Liver (tissue), 9 donors: ENCODE data around the gene UBAP1L. TPM values are rescaled to one million over a fixed set of nuclear protein-coding genes. Genes with fewer than 3 reads are reported as not detected.

Experiments used
- DNase-seq: peaks from one replicate; pipeline ENCODE4 v3.0.0-alpha.2; 2017; ENCODE audit warnings: low spot score
- H3K27ac ChIP-seq, 2 donors: one replicate each; pipeline ENCODE4 v1.7.0; 2013; ENCODE audit warnings: inconsistent platforms in 2 of 2, low read length in 2 of 2, control low read depth in 1 of 2, low read depth in 1 of 2, mild to moderate bottlenecking in 1 of 2
- H3K27me3 ChIP-seq, 4 donors: one replicate each; pipeline versions ENCODE4 v1.6.1 to v1.7.0; 2013; ENCODE audit warnings: low read length in 3 of 4, inconsistent platforms in 1 of 4, mild to moderate bottlenecking in 1 of 4, moderate library complexity in 1 of 4; ENCODE audit not compliant: control insufficient read depth in 4 of 4, insufficient read depth in 4 of 4
- H3K36me3 ChIP-seq, 4 donors: one replicate each; pipeline versions ENCODE4 v1.6.1 to v1.7.0; 2013; ENCODE audit warnings: low read length in 3 of 4, mild to moderate bottlenecking in 3 of 4, low read depth in 1 of 4, moderate library complexity in 1 of 4; ENCODE audit not compliant: control insufficient read depth in 4 of 4, insufficient read depth in 3 of 4
- H3K4me1 ChIP-seq, 4 donors: one replicate each; pipeline versions ENCODE4 v1.6.1 to v1.7.0; 2013; ENCODE audit warnings: low read length in 3 of 4, mild to moderate bottlenecking in 3 of 4, moderate library complexity in 1 of 4; ENCODE audit not compliant: control insufficient read depth in 4 of 4, insufficient read depth in 4 of 4
- H3K4me3 ChIP-seq, 3 donors: one replicate each; pipeline versions ENCODE4 v1.6.1 to v1.7.0; 2013; ENCODE audit warnings: low read length in 3 of 3, control low read depth in 1 of 3, low read depth in 1 of 3, mild to moderate bottlenecking in 1 of 3
- H3K9ac ChIP-seq, 2 donors: one replicate each; pipeline ENCODE4 v1.7.0; 2013; ENCODE audit warnings: low read length in 2 of 2, mild to moderate bottlenecking in 2 of 2, moderate library complexity in 2 of 2, control low read depth in 1 of 2, low read depth in 1 of 2
- H3K9me3 ChIP-seq, 4 donors: one replicate each; pipeline versions ENCODE4 v1.6.1 to v1.7.0; 2013; ENCODE audit warnings: low read length in 3 of 4; ENCODE audit not compliant: control insufficient read depth in 4 of 4
- EGR1 ChIP-seq, 2 donors: IDR thresholded peaks; 2 replicates each; pipeline ENCODE4 v1.6.1; 2016 to 2018; ENCODE audit warnings: antibody characterized with exemption in 2 of 2, low read depth in 2 of 2
- FOXA1 ChIP-seq: IDR thresholded peaks from 2 replicates; pipeline ENCODE4 v1.6.1; 2016; ENCODE audit warnings: antibody characterized with exemption
- FOXA2 ChIP-seq: IDR thresholded peaks from 2 replicates; pipeline ENCODE4 v1.6.1; 2016; ENCODE audit warnings: antibody characterized with exemption
- GABPA ChIP-seq, 2 donors: IDR thresholded peaks in 1 of 2; conservative IDR thresholded peaks in 1 of 2; 2 replicates each; pipeline ENCODE4 v1.6.1; 2016; ENCODE audit warnings: antibody characterized with exemption in 2 of 2, mild to moderate bottlenecking in 1 of 2, moderate library complexity in 1 of 2
- HNF4A ChIP-seq, 2 donors: conservative IDR thresholded peaks; 2 replicates each; pipeline ENCODE4 v1.6.1; 2016; ENCODE audit warnings: antibody characterized with exemption in 2 of 2, mild to moderate bottlenecking in 2 of 2
- HNF4G ChIP-seq: IDR thresholded peaks from 2 replicates; pipeline ENCODE4 v1.6.1; 2016; ENCODE audit warnings: antibody characterized with exemption
- JUND ChIP-seq, 2 donors: IDR thresholded peaks; 2 replicates each; pipeline ENCODE4 v1.6.1; 2016; ENCODE audit warnings: antibody characterized with exemption in 2 of 2
- NR2F2 ChIP-seq: IDR thresholded peaks from 2 replicates; pipeline ENCODE4 v1.6.1; 2016; ENCODE audit warnings: antibody characterized with exemption
- RAD21 ChIP-seq, 2 donors: IDR thresholded peaks; 2 replicates each; pipeline ENCODE4 v1.6.1; 2016; ENCODE audit warnings: antibody characterized with exemption in 2 of 2, mild to moderate bottlenecking in 2 of 2
- RXRA ChIP-seq, 2 donors: IDR thresholded peaks; 2 replicates each; pipeline ENCODE4 v1.6.1; 2017 to 2018; ENCODE audit warnings: antibody characterized with exemption in 2 of 2, mild to moderate bottlenecking in 1 of 2
- SP1 ChIP-seq: IDR thresholded peaks from 2 replicates; pipeline ENCODE4 v1.6.1; 2018; ENCODE audit warnings: antibody characterized with exemption, mild to moderate bottlenecking
- TAF1 ChIP-seq: conservative IDR thresholded peaks from 2 replicates; pipeline ENCODE4 v1.6.1; 2016; ENCODE audit warnings: antibody characterized with exemption, mild to moderate bottlenecking
- YY1 ChIP-seq: IDR thresholded peaks from 2 replicates; pipeline ENCODE4 v1.6.1; 2016; ENCODE audit warnings: antibody characterized with exemption, mild to moderate bottlenecking
- WGBS: extraction: QIAGEN DNeasy Blood & Tissue Kit; methylation state at CpG from one replicate; pipeline ENCODE4 v1.1.7; 2013; 5-methylcytosine and 5-hydroxymethylcytosine counted together
- polyA plus RNA-seq, 2 donors: library from polyadenylated mRNA; stranded (reverse) in 1 of 2; unstranded in 1 of 2; fragments of 200-250 nt in 1 of 2; fragments of >200 nt in 1 of 2; fragmentation: Nextera tagmentation in 1 of 2; extraction: Ambion mirVana in 1 of 2; gene quantifications; one replicate each; pipeline versions ENCODE4 v1.2.1 to v1.2.3, GENCODE V29; 2013 to 2015
- total RNA-seq, 2 donors: library from RNA; depleted of rRNA; stranded (reverse); fragments of >200 nt; gene quantifications; one replicate each; pipeline ENCODE4 v1.2.3, GENCODE V29; 2014
- TF ChIP-seq, protein P1 (sequence below): IDR thresholded peaks from 2 replicates; pipeline ENCODE4 v1.6.1; 2016; ENCODE audit warnings: antibody characterized with exemption
- TF ChIP-seq, protein P2 (sequence below): IDR thresholded peaks from 2 replicates; pipeline ENCODE4 v1.6.1; 2016; ENCODE audit warnings: antibody characterized with exemption
- TF ChIP-seq, protein P3 (sequence below): IDR thresholded peaks from 2 replicates; pipeline ENCODE4 v1.6.1; 2016; ENCODE audit warnings: antibody characterized with exemption, mild to moderate bottlenecking
- TF ChIP-seq, protein P4 (sequence below): IDR thresholded peaks from 2 replicates; pipeline ENCODE4 v1.6.1; 2016; ENCODE audit warnings: antibody characterized with exemption
- TF ChIP-seq, protein P5 (sequence below): fragments of 150-350 bp; IDR thresholded peaks from 2 replicates; pipeline ENCODE4 v1.5.1; 2017; ENCODE audit warnings: improper control_type of control experiment, low read depth, low read length; ENCODE audit not compliant: missing input control
- donor health status: healthy.
- donor health status: healthy.
- donor health status: healthy.
- donor health status: healthy.
- donor health status: healthy.

The UBAP1L gene
- total and polyA plus RNA-seq, 4 donors: 0.57 to 6.9 (median 0.90) TPM

DNA sequence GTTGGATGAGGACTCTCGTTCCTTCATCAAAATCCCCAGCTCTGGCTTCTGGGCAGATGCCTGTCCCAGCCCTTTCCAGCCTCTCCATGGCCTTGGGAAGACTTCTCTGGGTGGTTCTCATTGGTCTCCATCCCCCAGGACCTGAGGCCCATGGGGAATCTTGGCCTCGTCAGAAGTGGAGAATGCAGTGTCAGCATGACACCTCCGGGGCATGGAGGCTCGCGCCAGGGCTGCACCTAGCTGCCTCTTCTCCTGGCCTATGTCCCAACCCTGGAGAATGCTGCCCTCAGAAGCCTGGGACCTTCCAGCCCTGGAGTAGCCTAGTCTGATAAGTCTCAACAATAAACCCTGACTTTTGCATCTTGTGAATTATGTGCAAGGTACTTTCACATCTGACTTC is 35.4 kb downstream of the UBAP1L start:
- Histone ChIP-seq H3K9me3 (no peaks in the 10 kb centered on the region), H3K4me3 (no peak overlapping the region), H3K9ac (no peak overlapping the region), H3K27me3 (no peaks in the 10 kb centered on the region), H3K36me3 (no peaks in the 10 kb centered on the region), H3K4me1 (peaks cover 3 to 13% (median 6%) of the 10 kb centered on the region in 4 donors), H3K27ac (no peak overlapping the region)
- WGBS: 88% methylated on average over 5 of the region's 5 CpGs
- TF ChIP-seq FOXA2: no peak
- TF ChIP-seq, protein P1, sequence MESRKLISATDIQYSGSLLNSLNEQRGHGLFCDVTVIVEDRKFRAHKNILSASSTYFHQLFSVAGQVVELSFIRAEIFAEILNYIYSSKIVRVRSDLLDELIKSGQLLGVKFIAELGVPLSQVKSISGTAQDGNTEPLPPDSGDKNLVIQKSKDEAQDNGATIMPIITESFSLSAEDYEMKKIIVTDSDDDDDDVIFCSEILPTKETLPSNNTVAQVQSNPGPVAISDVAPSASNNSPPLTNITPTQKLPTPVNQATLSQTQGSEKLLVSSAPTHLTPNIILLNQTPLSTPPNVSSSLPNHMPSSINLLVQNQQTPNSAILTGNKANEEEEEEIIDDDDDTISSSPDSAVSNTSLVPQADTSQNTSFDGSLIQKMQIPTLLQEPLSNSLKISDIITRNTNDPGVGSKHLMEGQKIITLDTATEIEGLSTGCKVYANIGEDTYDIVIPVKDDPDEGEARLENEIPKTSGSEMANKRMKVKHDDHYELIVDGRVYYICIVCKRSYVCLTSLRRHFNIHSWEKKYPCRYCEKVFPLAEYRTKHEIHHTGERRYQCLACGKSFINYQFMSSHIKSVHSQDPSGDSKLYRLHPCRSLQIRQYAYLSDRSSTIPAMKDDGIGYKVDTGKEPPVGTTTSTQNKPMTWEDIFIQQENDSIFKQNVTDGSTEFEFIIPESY: no peak
- no peak for TF ChIP-seq HNF4G
- no peak for TF ChIP-seq TAF1
- no peak for TF ChIP-seq YY1
- no peak for TF ChIP-seq RXRA (IDR thresholded peaks at IDR 0.05)
- no peak for TF ChIP-seq HNF4A (conservative IDR thresholded peaks at IDR 0.05)
- TF ChIP-seq, protein P2, sequence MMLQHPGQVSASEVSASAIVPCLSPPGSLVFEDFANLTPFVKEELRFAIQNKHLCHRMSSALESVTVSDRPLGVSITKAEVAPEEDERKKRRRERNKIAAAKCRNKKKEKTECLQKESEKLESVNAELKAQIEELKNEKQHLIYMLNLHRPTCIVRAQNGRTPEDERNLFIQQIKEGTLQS: no peak
- TF ChIP-seq SP1: no peak
- no peak for TF ChIP-seq GABPA (IDR thresholded peaks at IDR 0.05 in 1 of 2, conservative IDR thresholded peaks at IDR 0.05 in 1 of 2)
- TF ChIP-seq, protein P3, sequence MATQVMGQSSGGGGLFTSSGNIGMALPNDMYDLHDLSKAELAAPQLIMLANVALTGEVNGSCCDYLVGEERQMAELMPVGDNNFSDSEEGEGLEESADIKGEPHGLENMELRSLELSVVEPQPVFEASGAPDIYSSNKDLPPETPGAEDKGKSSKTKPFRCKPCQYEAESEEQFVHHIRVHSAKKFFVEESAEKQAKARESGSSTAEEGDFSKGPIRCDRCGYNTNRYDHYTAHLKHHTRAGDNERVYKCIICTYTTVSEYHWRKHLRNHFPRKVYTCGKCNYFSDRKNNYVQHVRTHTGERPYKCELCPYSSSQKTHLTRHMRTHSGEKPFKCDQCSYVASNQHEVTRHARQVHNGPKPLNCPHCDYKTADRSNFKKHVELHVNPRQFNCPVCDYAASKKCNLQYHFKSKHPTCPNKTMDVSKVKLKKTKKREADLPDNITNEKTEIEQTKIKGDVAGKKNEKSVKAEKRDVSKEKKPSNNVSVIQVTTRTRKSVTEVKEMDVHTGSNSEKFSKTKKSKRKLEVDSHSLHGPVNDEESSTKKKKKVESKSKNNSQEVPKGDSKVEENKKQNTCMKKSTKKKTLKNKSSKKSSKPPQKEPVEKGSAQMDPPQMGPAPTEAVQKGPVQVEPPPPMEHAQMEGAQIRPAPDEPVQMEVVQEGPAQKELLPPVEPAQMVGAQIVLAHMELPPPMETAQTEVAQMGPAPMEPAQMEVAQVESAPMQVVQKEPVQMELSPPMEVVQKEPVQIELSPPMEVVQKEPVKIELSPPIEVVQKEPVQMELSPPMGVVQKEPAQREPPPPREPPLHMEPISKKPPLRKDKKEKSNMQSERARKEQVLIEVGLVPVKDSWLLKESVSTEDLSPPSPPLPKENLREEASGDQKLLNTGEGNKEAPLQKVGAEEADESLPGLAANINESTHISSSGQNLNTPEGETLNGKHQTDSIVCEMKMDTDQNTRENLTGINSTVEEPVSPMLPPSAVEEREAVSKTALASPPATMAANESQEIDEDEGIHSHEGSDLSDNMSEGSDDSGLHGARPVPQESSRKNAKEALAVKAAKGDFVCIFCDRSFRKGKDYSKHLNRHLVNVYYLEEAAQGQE: no peak
- no peak for TF ChIP-seq NR2F2
- TF ChIP-seq JUND (IDR thresholded peaks at IDR 0.05): no peak
- no peak for TF ChIP-seq EGR1 (IDR thresholded peaks at IDR 0.05; ENCODE audit: low read depth in 2 of 2)
- TF ChIP-seq, protein P4, sequence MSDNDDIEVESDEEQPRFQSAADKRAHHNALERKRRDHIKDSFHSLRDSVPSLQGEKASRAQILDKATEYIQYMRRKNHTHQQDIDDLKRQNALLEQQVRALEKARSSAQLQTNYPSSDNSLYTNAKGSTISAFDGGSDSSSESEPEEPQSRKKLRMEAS: no peak
- no peak for TF ChIP-seq FOXA1
- no peak for TF ChIP-seq RAD21 (IDR thresholded peaks at IDR 0.05)
- TF ChIP-seq, protein P5, sequence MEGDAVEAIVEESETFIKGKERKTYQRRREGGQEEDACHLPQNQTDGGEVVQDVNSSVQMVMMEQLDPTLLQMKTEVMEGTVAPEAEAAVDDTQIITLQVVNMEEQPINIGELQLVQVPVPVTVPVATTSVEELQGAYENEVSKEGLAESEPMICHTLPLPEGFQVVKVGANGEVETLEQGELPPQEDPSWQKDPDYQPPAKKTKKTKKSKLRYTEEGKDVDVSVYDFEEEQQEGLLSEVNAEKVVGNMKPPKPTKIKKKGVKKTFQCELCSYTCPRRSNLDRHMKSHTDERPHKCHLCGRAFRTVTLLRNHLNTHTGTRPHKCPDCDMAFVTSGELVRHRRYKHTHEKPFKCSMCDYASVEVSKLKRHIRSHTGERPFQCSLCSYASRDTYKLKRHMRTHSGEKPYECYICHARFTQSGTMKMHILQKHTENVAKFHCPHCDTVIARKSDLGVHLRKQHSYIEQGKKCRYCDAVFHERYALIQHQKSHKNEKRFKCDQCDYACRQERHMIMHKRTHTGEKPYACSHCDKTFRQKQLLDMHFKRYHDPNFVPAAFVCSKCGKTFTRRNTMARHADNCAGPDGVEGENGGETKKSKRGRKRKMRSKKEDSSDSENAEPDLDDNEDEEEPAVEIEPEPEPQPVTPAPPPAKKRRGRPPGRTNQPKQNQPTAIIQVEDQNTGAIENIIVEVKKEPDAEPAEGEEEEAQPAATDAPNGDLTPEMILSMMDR: no peak
- DNase-seq: no peak
